Esophagus squamous epithelium (tissue), 4 donors: ENCODE data around the gene RANBP3.

Source experiments
- POLR2A ChIP-seq, 4 donors: fragments of 450-650 bp; IDR thresholded peaks; one replicate each; pipeline ENCODE4 v1.6.1; 2017; ENCODE audit warnings: antibody characterized with exemption in 4 of 4, mild to moderate bottlenecking in 4 of 4, moderate library complexity in 3 of 4
- TF ChIP-seq, protein P1 (sequence below), 6 experiments: fragments of 450-650 bp in 4 of 6; fragments of 200-600 bp in 2 of 6; sonication (generic) in 2 of 6; IDR thresholded peaks; one replicate each; pipeline ENCODE4 v1.5.1; 2016 to 2019; ENCODE audit warnings: antibody characterized with exemption in 6 of 6, mild to moderate bottlenecking in 4 of 6, moderate library complexity in 4 of 6

DNA sequence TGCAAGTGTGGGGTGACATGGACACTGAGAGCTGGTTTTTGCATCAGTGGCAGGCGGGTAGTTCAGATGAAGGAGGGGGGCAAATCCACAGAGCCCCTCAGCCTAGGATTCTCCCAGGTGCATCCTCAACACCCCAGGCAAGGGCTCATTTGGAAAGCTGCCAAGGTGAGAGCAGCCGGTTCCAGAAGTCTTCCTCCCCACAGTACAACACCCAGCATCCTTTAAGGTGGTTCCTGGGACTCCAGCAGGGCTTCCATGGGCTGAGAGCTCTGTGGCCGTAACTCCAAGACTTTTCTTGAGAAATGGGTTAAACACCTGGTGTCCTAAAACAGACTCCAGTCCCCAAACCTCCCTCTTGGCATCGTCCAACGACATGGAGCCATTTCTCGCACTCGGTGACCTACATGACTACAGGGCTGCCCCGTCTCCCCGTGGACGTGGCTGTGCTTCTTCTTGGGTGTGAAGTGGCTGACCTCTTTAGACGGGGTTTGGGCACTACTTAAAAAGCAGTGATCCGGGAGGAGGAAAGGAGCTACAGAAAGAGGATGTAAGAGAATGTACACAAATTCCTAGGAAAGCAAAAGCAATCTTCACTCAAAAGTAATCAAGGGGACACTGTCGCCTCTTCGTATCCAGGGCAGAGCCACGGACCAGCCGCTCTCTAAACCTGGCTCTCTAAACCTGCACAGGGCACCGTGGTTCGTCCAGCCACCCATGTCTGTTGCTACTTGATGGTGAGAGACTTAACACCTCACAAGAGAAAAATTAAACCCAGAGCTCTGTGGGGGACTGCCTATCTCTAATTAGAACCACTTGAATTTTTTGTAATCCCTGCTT is 25.5 kb downstream of the RANBP3 start:
- TF ChIP-seq, protein P1, sequence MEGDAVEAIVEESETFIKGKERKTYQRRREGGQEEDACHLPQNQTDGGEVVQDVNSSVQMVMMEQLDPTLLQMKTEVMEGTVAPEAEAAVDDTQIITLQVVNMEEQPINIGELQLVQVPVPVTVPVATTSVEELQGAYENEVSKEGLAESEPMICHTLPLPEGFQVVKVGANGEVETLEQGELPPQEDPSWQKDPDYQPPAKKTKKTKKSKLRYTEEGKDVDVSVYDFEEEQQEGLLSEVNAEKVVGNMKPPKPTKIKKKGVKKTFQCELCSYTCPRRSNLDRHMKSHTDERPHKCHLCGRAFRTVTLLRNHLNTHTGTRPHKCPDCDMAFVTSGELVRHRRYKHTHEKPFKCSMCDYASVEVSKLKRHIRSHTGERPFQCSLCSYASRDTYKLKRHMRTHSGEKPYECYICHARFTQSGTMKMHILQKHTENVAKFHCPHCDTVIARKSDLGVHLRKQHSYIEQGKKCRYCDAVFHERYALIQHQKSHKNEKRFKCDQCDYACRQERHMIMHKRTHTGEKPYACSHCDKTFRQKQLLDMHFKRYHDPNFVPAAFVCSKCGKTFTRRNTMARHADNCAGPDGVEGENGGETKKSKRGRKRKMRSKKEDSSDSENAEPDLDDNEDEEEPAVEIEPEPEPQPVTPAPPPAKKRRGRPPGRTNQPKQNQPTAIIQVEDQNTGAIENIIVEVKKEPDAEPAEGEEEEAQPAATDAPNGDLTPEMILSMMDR (IDR thresholded peaks at IDR 0.05): no peak
- TF ChIP-seq POLR2A (IDR thresholded peaks at IDR 0.05): no peak
